BJ (cell line): ENCODE results near the gene FOXO6. TPM values are rescaled to one million over a fixed set of nuclear protein-coding genes. Genes with fewer than 3 reads are reported as not detected.

ENCODE experiments used
- CTCF ChIA-PET: fragments of 350-600 bp; formaldehyde crosslinking; extraction: SDS; loops from one replicate; lab custom pipeline; 2021; ENCODE audit warnings: antibody characterized with exemption, inconsistent platforms; lab: Yijun Ruan, JAX
- POLR2A ChIA-PET: fragments of 300-600 bp; sonication (Branson Sonifier 250); formaldehyde crosslinking; extraction: SDS; loops from one replicate; lab custom pipeline; 2021; ENCODE audit warnings: antibody characterized with exemption; lab: Charles Lee
- DNase-seq: peaks from one replicate; pipeline ENCODE4 v3.0.0-alpha.2; 2011; ENCODE audit warnings: low read depth
- H3K27me3 ChIP-seq: 2 replicates; pipeline ENCODE4 v1.6.0; 2011; ENCODE audit warnings: low read length; ENCODE audit not compliant: control insufficient read depth, insufficient read depth
- H3K36me3 ChIP-seq: 2 replicates; pipeline ENCODE4 v1.5.1; 2011; ENCODE audit warnings: low read length; ENCODE audit not compliant: control insufficient read depth, insufficient read depth
- H3K4me3 ChIP-seq: 2 replicates; pipeline ENCODE4 v1.5.1; 2011; ENCODE audit warnings: low read depth, mild to moderate bottlenecking, control low read depth, low read length
- CTCF ChIP-seq: IDR thresholded peaks from 2 replicates; pipeline ENCODE4 v1.5.1; 2011; ENCODE audit warnings: low read depth, mild to moderate bottlenecking, control low read depth, inconsistent platforms, low read length, moderate library complexity; ENCODE audit not compliant: insufficient read depth
- polyA plus RNA-seq: library from polyadenylated mRNA; depleted of rRNA; stranded (reverse); fragments of >200 nt; gene quantifications from 2 replicates; pipeline ENCODE4 v1.2.3, GENCODE V29; 2011

FOXO6 gene
- polyA plus RNA-seq, 1 experiment: 0.02 TPM

GRCh38 chr1:41341772-41342562 lies 19.3 kb upstream of the FOXO6 start:
- H3K27me3 ChIP-seq: no peaks in the 10 kb centered on the region; the same call in none of the 2 replicates
- POLR2A ChIA-PET: no interaction called here
- no peak overlapping the region for H3K4me3 ChIP-seq
- DNase-seq: no peak
- CTCF ChIA-PET: interaction anchor here (1.1 to 1.3 kb wide), 2 partner anchors 59 to 91 kb away, joined by 3 to 4 read pairs; no protein-coding TSS in a partner anchor
- H3K36me3 ChIP-seq: no peaks in the 10 kb centered on the region
- TF ChIP-seq CTCF: no peak

- no peak for TF ChIP-seq CTCF
- no peak for DNase-seq
- no peak overlapping the region for H3K4me3 ChIP-seq
- POLR2A ChIA-PET: interaction anchor here (0.6 kb wide), 1 partner anchor 15 kb away, joined by 3 read pairs; no protein-coding TSS in a partner anchor
- CTCF ChIA-PET: no interaction called here
- peaks cover 2% of the 10 kb centered on the region for H3K27me3 ChIP-seq
- no peaks in the 10 kb centered on the region for H3K36me3 ChIP-seq
These were observed 18.4 kb upstream of the FOXO6 start for GRCh38 chr1:41342774-41343355.

GRCh38 chr1:41343790-41344699 lies 17.2 kb upstream of the FOXO6 start:
- H3K36me3 ChIP-seq: no peaks in the 10 kb centered on the region
- no peak for TF ChIP-seq CTCF
- ChIA-PET CTCF (interaction anchor here (1.0 kb wide), 1 partner anchor 38 kb away, joined by 3 read pairs; no protein-coding TSS in a partner anchor), POLR2A (no interaction called here)
- H3K4me3 ChIP-seq: no peak overlapping the region
- peaks cover 3% of the 10 kb centered on the region for H3K27me3 ChIP-seq
- no peak for DNase-seq

GRCh38 chr1:41344708-41345159 lies 16.5 kb upstream of the FOXO6 start:
- H3K36me3 ChIP-seq: no peaks in the 10 kb centered on the region
- TF ChIP-seq CTCF: no peak
- peaks cover 5% of the 10 kb centered on the region for H3K27me3 ChIP-seq
- H3K4me3 ChIP-seq: no peak overlapping the region
- CTCF ChIA-PET: interaction anchor here (1.0 to 1.4 kb wide), 2 partner anchors 16 to 37 kb away, joined by 3 read pairs; partner anchors contain the start of gene FOXO6
- DNase-seq: no peak
- POLR2A ChIA-PET: no interaction called here
